Stimulated activated CD8-positive, alpha-beta memory T cell treated with anti-CD3 and anti-CD28 coated beads, Interleukin-12 subunit alpha, Interleukin-12 subunit beta, amount 100 ng/mL, for 1 hour (primary cell): ENCODE data around the gene ISM1.
A peak's percentile ranks its signal among the peaks of the same experiment; 100 is the strongest.

Experiments
- DNase-seq: peaks from one replicate; pipeline ENCODE4 v3.0.0-alpha.2; 2020; ENCODE audit warnings: low read depth

The ISM1 gene

DNA sequence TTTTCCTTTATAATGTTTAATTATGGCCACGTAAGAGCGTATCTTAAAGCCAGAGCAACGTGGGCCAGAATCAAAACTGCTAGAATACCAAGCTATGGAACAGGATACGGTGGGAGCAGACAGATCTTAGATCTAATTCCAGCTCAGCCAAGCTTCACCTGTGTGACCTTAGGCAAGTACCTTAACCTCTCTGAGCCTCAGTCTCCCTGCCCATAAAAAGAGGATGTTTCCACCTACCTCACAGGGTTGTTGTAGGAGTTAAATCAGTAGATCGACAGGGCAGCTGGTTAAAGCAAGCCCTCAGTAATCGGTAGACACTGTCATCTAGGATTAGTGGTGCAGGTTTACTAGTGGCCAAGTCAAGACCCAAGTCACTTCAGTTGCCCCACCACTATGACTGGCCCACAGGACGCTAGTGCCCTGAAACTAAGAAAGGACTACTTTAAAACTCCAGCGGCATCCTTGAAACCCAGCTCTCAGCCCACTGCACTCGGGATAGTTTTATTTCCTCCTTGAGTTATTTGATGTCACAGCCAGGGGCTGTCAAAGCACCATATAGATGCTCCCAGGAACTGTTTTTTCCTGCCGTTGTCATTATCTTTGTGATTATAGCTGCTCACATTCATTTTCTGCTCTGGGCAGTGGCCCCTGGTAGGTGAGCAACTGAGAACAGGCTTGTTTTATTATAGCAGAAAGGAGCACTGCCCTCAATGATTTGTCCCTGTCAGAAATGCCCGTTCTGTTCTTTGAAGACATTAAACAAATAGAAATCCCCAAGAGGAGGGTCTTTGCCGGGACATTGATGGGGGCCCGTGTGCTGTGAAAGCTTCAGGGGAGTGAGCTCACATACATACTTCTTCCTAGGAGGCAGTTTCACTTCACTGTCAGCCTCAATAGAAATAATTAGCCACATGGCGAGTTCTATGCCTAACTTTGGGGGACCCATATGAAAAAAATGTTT, 63.1 kb downstream of the ISM1 start:
- DNase-seq = no peak

DNA sequence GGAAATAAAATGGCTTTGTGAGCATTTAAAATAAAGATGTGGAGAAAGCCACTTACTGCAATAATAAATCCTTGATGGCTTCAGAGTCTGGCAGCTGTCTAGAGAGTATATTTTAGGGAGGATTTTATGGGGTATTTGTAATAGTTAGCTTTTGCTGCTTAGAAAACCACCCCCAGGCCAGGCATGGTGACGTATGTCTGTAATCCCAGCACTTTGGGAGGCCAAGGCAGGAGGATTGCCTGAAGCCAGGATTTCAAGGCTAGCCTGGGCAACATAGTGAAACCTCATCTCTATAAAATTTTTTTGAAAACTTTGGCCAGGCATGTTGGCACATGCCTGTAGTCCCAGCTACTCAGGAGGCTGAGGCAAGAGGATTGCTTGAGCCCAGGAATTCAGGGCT, 63.8 kb downstream of the ISM1 start:
- DNase-seq = no peak

DNA sequence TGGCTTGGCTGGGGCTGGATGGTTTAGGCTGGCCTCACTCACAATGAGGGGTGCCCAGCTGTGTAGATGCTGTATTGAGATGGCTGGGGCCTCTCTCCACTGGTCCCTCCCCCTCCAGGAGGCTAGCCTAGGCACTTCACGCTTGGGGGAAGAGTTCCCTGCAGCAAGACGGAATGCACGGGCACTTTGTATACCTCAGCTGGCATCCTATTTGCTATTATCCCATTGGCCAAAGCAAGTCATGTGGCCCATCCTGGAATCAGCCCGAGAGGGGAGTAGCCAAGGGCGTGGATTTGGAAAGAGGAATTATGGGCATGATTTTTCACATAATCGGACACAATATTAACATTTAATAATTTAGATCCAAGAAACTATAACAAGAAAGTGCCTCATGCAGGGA, 64.3 kb downstream of the ISM1 start:
- DNase-seq = no peak

DNA sequence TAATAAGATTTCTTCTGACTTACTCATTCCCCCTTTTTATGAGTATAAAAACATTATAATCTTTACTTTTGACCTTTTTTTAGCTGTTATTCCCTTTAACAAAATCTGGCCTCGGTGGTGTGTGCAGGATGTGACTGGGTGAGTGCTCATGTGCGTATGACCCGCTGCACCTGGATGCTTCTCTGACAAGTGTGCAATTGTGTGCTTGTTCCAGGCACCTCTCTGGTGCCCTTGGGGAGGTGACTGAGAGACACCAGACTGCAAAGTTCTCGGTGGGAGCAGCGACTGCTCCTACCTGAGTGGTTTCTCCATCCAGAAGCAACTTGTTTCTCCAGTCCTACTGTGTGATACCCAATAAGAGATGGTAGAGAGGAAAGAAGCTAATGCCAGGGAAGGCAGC, 65.0 kb downstream of the ISM1 start:
- no peak for DNase-seq

DNA sequence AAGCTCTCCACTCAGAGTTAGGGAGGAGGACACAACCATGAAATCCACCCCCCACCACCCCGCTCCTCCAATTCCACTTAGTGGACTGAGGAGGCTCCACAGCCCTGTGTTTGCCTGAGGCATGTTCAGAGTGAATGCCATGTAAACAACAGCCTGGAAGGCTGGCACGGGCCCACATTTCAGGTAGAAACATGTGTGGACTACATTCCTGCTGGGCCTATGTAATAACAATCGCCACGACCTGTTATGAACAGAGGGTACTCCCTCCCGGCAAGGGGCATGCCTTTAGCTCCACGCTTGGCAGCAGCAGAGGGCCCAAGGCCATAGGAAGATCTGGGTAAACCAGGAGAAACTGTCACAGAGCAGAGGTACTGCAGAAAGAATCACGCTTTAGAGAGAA, 65.5 kb downstream of the ISM1 start:
- no peak for DNase-seq

DNA sequence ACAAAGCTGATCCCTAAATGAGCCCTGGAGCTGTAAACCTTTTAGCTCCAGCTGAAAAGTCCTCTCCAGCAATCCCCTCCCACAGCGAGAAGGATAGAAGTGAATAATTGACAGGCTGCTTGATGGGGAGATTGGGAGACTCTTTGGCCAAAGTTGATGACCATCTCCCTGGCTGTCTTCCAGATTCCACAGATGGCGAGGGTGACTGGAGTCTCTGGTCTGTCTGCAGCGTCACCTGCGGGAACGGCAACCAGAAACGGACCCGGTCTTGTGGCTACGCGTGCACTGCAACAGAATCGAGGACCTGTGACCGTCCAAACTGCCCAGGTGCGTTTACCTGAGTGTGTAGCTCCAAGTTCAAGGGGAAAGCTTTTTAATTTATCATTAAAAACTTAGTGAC, 67.3 kb downstream of the ISM1 start:
- DNase-seq = no peak

DNA sequence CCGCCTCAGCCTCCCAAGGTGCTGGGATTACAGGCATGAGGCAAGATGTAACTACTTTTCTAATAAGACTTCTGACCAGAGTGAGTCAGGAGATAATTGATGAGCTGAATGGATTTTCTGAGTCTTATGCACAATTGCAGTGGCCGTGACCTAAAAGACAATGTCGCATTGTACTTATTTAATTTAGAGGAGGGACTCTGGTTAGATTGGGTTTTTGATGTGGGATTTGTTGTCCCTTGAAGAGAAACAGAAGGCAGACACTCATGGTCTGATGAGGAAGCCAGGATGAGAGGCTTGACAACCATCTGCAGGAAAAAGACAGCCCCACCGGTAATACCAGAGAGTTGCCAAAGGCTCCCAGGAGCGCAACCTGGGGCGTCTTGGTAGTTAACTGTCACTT, 68.0 kb downstream of the ISM1 start:
- DNase-seq = no peak

DNA sequence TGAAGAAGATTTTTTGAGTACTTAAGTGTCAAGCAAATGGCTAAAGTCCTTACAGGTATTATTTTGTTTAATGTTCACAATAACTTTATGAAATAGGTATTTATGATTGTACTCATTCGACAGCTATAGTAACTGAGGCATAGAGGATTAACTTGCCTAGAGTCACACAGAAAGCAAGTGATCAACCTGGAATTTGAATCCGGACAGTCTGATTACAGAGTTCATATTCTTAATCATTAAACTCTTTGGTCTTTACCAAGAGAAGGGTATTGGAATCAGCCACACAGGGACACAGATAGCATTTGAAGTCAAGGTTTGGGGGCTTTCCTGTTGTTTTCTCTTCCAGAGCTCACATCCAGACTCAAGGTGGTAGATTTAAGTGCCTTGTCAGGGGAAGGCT, 69.7 kb downstream of the ISM1 start:
- no peak for DNase-seq

DNA sequence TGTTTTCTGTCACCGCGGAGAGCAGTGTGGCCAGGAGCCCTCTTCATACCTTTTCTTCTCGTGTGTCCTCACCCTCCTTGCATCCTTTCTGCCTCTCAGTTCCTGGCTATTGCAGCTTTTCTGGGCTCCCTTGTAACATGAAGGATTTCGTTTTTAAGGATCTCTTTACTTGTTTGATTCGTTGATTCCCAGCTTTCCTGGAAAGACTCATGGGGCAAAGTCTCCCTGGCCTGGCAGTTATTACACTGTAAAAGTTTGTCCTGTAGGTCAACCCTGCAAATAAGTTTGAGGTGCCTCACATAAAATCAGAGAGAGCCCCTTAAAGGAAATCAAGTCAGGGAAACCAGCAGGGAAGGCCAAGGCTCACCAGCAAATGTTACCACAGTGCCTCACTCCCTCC, 70.1 kb downstream of the ISM1 start:
- DNase-seq = no peak

DNA sequence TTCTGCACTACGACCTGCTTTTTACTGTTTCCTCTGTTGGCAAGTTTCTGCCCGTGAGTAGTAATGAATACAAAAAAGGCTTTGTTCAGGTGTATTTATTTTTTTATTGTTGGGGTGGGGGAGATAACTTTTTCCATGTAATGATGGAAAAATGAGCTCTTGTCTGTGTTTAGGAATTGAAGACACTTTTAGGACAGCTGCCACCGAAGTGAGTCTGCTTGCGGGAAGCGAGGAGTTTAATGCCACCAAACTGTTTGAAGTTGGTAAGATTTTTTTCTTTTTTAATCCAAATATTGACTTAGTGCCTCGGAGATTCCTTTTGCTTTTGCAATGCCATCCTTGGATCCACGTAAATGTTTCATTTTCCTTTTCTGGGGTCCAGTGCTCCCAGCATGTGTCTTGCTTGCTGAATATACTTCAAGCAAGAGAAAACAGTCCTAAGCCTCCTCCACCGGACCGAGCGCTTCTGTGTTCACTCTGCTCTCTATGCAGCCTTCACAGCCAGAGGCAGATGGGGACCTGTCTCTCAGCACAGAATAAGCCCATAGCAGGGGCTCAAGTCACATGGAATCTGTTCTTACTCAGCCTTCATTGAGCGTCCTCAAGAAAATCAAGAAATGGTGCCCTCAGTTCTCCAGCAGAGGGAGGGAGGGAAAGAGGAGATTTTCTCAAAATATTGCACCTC, 71.3 kb downstream of the ISM1 start:
- DNase-seq = no peak

DNA sequence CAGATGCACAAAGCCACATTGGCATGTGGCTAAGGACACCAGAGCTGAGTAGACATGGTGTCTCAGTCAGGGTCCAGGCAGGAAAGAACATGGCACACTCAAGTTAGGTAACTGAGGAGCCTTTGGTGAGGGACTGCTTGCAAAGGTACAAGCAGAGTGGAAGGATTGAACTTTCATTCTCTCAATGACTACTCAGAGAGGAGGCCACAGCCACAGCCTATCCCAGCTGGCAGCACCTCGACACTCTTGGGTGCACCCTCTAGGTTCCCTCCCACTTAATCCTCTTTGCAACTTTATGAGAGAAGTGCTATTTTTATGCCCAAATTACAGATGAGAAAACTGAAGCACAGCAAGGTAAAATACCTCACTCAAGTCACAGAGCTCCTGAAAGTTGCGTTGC, 73.4 kb downstream of the ISM1 start:
- DNase-seq = no peak

DNA sequence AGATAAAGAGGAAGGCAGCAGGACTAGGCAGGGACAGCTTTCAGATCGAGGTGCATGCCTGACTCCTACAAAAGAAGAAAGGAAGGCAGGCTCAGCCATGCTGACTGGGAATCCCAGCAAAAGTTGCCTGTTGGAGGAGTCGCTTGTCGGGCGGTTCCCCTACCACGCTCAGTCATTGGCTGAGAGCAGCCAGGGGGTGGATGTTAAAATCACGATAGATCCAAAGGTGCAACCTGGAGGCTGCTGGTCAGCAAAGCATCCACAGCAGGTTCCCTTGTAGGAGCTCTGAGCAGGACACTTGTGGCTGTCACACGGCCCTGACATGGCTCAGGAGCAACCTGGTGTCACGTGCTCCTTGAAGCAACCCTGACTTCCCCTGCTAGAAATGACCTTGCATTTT, 74.6 kb downstream of the ISM1 start:
- no peak for DNase-seq

DNA sequence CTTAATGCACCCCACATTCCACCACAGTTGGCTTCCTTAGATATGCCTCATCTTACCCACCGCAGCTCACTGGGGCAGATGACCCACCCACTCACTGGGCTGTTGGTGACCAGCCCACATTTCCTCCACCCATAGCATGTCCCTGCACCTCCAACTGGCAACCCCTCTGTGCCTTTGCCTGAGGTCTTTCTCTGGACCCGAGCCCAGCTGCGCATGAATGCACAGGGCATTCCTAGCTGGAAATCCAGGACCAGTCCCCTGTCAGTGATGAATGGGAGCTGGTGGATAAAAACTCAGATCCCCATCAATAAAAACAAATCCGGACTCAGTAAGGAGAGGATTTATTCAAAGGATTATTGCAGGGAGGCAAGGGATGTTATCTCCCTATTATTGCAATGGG, 75.0 kb downstream of the ISM1 start:
- DNase-seq = no peak

DNA sequence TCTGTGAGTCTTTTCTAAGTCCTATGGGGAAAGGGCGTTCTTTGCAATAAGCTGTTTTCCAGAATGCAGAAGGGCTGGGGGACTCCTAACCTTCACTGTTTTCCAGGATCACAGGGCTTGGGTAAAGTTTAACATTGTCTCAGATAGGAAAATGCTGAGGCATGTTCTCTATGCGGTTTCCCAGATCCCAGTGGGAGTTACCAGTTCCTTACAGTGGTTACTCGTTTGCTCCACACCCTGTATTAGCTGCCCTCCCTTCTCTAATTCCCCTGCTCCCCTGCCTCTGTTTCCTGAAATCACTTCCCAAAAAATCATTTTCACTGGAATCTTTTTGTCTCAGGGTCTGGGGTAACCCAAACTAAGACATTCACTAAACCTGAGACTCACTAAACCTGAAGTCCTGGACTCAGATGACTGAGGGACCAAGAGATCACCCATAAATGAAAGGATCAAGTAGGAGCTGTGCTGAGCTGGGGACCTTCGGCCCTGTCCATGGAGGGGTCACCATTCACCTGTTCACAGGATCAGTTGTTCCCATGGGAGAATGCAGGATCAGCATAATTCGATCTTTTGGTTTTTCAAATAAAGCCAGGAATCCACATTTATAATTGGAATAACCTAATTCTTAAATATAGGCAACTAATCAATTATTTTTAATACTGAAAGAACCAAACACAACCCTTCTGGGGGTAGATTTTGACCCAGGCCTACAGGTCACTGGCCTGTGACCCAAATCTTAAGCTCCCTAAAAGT, 76.2 kb downstream of the ISM1 start:
- no peak for DNase-seq

DNA sequence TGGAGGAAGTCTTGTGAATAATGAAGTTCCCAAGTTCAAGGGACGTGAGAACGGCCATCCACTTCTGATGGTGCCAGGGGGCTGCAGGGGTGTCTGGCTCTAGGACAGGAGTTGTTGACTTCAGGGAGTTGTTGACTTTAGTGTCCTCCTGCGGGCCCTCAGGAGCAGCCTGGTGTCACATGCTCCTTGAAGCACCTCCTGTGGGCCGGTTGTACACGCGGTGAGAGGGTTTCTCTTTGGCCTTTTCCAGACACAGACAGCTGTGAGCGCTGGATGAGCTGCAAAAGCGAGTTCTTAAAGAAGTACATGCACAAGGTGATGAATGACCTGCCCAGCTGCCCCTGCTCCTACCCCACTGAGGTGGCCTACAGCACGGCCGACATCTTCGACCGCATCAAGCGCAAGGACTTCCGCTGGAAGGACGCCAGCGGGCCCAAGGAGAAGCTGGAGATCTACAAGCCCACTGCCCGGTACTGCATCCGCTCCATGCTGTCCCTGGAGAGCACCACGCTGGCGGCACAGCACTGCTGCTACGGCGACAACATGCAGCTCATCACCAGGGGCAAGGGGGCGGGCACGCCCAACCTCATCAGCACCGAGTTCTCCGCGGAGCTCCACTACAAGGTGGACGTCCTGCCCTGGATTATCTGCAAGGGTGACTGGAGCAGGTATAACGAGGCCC, 77.8 kb downstream of the ISM1 start:
- DNase-seq = no peak

DNA sequence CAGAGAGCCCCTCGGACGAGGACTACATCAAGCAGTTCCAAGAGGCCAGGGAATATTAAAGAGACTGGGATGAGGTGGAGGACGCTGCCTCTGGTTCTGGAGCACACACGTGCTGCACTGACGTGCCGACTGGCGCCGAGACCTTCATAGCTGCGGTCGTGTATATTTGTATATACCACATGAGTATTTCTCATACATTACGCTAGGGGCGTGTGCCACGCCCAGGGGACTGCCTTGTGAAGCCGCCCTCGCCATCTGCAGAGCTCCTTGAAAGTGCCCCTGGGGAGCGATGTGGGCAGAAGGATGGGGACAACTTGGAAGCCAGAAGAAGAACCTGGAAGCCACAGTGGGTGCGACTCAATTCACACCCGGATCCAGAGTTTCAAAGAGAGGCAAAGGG, 78.3 kb downstream of the ISM1 start:
- DNase-seq = no peak

DNA sequence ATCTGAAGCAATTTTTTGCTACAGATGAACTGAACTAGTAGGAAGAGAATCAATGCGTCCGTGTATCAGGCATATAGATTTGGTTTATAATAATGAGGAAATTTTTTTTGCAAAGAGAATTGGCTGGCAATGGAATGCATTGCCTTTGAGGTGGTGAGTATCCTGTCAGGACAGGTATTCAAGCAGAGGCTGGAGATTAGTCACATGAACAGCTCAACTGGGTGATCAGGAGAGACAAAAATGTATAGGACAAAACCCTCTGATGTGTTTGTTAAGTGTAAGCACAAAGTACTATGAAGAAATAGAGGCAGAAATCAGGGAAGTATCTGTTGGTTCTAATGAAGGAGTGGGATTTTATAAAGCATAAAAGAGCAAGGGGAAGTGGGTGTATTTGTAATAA, 80.5 kb downstream of the ISM1 start:
- no peak for DNase-seq

DNA sequence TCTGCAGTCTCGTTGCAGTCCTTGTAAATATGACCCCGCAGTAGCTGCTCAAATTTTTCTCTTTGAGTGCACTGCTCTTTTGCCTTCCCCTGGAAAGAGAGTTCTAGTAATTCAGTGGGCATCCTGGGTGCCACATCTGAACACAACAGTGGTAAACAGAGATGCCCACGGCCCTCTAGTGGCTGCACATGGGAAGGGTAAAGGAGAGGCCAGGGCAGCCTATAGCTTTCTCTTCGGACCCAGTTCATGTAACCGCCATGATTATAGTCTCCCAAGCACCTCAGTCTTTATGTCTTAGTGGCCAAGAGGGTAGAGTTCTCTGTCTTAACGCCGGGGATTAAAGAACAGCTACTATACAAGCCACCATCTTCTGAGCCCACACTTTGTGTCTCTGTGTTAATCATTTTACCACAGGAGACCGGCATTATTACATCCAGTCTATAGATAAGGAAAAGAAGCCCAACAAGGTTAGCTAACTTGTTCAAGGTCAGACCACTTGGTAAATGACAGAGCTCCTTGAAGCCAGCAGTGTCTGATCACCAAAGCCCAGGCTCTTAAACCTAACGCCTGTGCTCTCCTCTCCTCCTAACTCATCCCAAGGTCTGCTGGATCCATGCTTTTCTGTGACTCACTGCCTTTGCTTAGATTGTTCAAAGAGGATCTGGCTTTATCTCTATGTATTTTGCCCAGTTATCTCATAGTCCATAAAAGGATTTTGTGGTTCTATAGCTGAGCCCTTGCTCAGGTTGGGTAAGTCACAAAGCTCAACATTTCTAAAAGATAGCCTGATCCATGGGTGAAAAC, 81.8 kb downstream of the ISM1 start:
- DNase-seq = peak; percentile 8

DNA sequence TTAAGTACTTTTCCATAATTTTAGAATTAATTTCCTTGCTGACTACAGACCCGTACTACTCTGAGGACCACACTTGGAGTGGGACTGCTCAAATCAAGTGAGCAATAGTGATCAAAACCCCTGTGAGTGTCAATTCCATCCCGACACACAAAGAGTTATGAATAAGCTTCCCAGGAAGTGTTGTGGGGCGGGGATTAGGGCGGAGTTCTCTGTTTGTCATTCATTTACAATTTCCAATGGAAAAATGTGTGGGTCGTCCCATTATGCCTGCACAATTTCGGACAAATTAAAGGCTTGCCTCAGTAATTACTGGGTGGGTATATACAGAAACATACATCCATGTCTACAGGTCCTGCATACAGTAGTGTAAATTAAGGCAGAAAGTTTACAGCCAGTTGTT, 84.2 kb downstream of the ISM1 start:
- DNase-seq = no peak

DNA sequence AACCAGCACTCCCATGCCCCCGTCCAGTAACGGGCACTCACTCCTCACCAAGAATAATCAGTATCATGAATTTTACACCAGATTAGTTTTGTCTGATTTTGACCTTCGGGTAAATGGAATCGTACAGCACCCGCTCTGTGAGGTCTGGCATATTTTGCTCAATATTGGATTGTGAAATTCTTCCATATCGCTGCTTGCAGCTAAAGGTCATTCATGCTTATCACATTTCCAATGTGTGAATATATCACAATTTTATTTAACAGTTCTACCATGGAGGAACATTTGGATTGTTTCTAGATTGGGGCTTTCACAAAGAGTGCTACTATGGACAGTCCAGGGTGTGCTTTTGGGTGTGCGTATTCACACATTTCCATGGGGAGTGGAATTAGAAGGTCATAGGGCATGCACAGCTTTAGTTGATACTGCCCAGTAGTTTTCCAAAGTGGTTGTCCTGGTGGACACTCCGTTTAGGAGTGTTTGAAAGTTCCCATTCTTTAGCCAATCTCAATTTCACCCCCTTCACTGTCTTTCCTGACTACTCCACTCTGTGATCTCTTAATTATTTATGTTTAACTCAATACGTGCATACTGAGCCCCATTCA, 86.6 kb downstream of the ISM1 start:
- no peak for DNase-seq

DNA sequence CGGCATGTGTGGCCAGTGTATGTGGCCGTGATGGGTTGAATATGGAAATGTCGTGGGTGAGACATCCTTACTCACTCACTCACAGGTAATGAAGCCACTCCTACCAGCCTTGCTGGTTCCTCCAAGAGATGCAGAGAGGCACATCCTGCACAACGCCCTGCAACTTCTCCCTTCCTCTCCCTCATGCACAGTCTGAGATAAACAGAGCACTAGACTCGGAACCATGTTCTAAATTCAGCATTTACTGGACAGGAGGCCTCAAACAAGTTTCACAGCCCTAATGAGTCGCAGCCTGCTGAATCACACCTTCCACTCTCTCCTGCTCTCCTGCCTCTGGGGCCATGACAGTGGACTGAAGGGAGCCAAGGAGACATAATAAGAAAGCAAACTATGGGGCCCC, 91.2 kb downstream of the ISM1 start:
- no peak for DNase-seq
